HG03442 (cell line): ENCODE data around the gene HDAC7.

ENCODE experiments used
- ATAC-seq: cut with Tn5 transposase; IDR thresholded peaks from one replicate; pipeline ENCODE4 v1.9.1; 2021; ENCODE audit warnings: mild to moderate bottlenecking, moderate library complexity; ENCODE audit not compliant: unreplicated experiment

The HDAC7 gene

GRCh38 chr12:47735649-47736048, 84.1 kb downstream of the HDAC7 start:
- ATAC-seq: no peak

GRCh38 chr12:47734725-47735480, 84.8 kb downstream of the HDAC7 start:
- ATAC-seq: no peak

- ATAC-seq: no peak
Measured at GRCh38 chr12:47733142-47733541, 86.6 kb downstream of the HDAC7 start.
